CD4-positive, alpha-beta memory T cell (primary cell): ENCODE measurements around the gene HEATR5A. TPM values are rescaled to one million over a fixed set of nuclear protein-coding genes. Genes with fewer than 3 reads are reported as not detected.
"Not testable (repeated sequence)": the region's sequence is repeated elsewhere in the genome, so short reads cannot be mapped to it uniquely, and the experiment has no call there.

Experiments
- CTCF ChIA-PET: fragments of 350-600 bp; sonication (Branson Sonifier 250); formaldehyde crosslinking; loops from one replicate; lab custom pipeline; 2021; ENCODE audit warnings: inconsistent platforms; ENCODE audit not compliant: partially characterized antibody; lab: Charles Lee
- POLR2A ChIA-PET: fragments of 350-600 bp; sonication (Branson Sonifier 250); formaldehyde crosslinking; loops from one replicate; lab custom pipeline; 2021; ENCODE audit not compliant: partially characterized antibody; lab: Charles Lee
- DNase-seq, 5 donors: peaks; one replicate each; pipeline versions ENCODE4 v3.0.0 to v3.0.0-alpha.2; 2020 to 2022; ENCODE audit warnings: mixed read lengths in 1 of 5
- H3K27ac ChIP-seq: one replicate; pipeline ENCODE4 v1.7.0; 2013; ENCODE audit warnings: low read depth, low read length
- H3K27me3 ChIP-seq: 2 replicates; pipeline ENCODE4 v1.7.0; 2013; ENCODE audit warnings: mild to moderate bottlenecking, low read length, moderate library complexity; ENCODE audit not compliant: insufficient read depth
- H3K36me3 ChIP-seq: 2 replicates; pipeline ENCODE4 v1.7.0; 2013; ENCODE audit warnings: mild to moderate bottlenecking, low read length, moderate library complexity; ENCODE audit not compliant: insufficient read depth
- H3K4me1 ChIP-seq: 2 replicates; pipeline ENCODE4 v1.7.0; 2013; ENCODE audit warnings: mild to moderate bottlenecking, low read length, moderate library complexity; ENCODE audit not compliant: insufficient read depth
- H3K4me3 ChIP-seq, 2 donors: one replicate each; pipeline ENCODE4 v1.7.0; 2013; ENCODE audit warnings: low read length in 2 of 2, mild to moderate bottlenecking in 1 of 2
- H3K9me3 ChIP-seq, 2 donors: one replicate each; pipeline ENCODE4 v1.7.0; 2013; ENCODE audit warnings: low read length in 2 of 2, control low read depth in 1 of 2; ENCODE audit not compliant: control insufficient read depth in 1 of 2
- H3K27ac Mint-ChIP-seq, 7 donors: one replicate each; pipeline ENCODE4 v1.8.0; 2020 to 2021; ENCODE audit warnings: mixed read lengths in 7 of 7, mild to moderate bottlenecking in 6 of 7, inconsistent platforms in 3 of 7, moderate library complexity in 3 of 7
- H3K27me3 Mint-ChIP-seq, 2 donors: one replicate each; pipeline ENCODE4 v1.8.0; 2020 to 2021; ENCODE audit warnings: mixed read lengths in 2 of 2
- H3K36me3 Mint-ChIP-seq, 2 donors: one replicate each; pipeline ENCODE4 v1.8.0; 2020 to 2021; ENCODE audit warnings: mixed read lengths in 2 of 2, inconsistent platforms in 1 of 2, mild to moderate bottlenecking in 1 of 2
- H3K4me1 Mint-ChIP-seq, 4 donors: one replicate each; pipeline ENCODE4 v1.8.0; 2020 to 2021; ENCODE audit warnings: mixed read lengths in 4 of 4, mild to moderate bottlenecking in 1 of 4
- H3K4me3 Mint-ChIP-seq, 8 donors: one replicate each; pipeline ENCODE4 v1.8.0; 2020 to 2021; ENCODE audit warnings: mixed read lengths in 8 of 8, mild to moderate bottlenecking in 7 of 8, moderate library complexity in 6 of 8, inconsistent platforms in 3 of 8
- H3K9me3 Mint-ChIP-seq, 8 donors: one replicate each; pipeline ENCODE4 v1.8.0; 2020 to 2021; ENCODE audit warnings: mixed read lengths in 8 of 8, mild to moderate bottlenecking in 5 of 8, inconsistent platforms in 3 of 8, moderate library complexity in 1 of 8
- intact Hi-C: fragments of 100-400 bp; cut with micrococcal nuclease; formaldehyde crosslinking; loops from one replicate; pipeline ENCODE4 v1.15.1; 2023
- polyA plus RNA-seq, 2 donors: library from polyadenylated mRNA; unstranded; fragments of 300-500 nt; fragmentation: Illumina TruSeq; gene quantifications; one replicate each; pipeline ENCODE4 v1.2.3, GENCODE V29; 2021
- total RNA-seq, 2 experiments: library from RNA; stranded (reverse); gene quantifications; one replicate each; pipeline ENCODE4 v1.2.3, GENCODE V29; 2021

HEATR5A gene
- total RNA-seq, result 10 to 100 TPM; 15.1 to 16.4 TPM
- polyA plus RNA-seq, result 1 to 10 TPM; 5.4 to 9.1 TPM

DNA sequence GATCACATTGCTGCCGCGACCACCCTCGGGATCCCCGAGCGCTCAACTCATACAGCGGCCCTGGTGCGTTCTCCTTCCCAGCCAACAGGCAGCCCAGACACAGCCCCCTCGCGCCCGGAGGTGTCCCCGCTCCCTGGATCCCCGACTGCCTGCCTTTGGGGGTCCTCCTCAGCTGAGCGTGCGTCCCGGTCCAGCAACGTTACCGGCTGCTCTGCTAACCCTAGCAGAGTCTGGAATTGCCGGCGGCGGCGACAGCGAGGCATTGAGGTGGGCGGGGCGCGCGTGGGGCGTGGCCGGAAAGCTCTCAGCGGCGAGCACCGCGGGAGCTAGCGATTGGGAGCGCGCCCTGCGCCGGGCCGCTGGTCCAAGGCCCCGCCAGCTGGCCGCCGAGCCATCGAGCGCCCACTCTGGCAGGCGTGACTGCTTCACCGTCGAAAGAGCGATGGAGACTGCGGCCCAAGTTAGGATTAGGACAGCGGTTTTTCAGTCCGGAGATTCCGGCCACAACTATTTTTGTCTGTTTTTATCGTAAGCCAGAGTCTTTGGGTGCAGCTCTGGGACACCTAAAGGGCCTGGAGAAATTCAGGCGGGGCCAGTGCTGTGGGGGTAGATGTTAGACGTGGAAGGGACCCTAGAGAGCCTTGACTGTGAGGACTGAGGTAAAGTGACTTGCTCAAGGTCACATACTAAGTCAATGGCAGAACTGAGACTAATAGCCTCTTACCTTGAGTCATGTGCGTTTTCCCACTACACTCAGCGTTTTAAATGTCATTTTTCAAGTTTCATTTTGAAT lies at the start of gene HEATR5A:
Gene HEATR5A, minus strand, starts transcription at position 232 of the 793 bp plus-strand sequence. CDS start 17,575 bp downstream, outside the sequence.
- Histone ChIP-seq H3K36me3 (no peaks in the 10 kb centered on the region), H3K27ac (peak within 1 kb of the TSS; percentile 66), H3K9me3 (no peaks in the 10 kb centered on the region), H3K27me3 (no peaks in the 10 kb centered on the region), H3K4me3 (peak within 1 kb of the TSS; percentile 97 to 99), H3K4me1 (peaks cover 17% of the 10 kb centered on the region)
- CTCF ChIA-PET, result interaction anchor here (0.8 to 2.3 kb wide), 11 partner anchors 11 to 402 kb away, joined by 3 to 16 read pairs (median 3); partner anchors contain the start of genes DTD2 and HECTD1
- no peaks in the 10 kb centered on the region for H3K27me3 Mint-ChIP-seq
- no peaks in the 10 kb centered on the region for H3K9me3 Mint-ChIP-seq
- peak within 1 kb of the TSS; percentile 92 to 100 (median 98) for H3K4me3 Mint-ChIP-seq
- peak; percentile 90 to 92 (median 91) for DNase-seq
- H3K4me1 Mint-ChIP-seq, result peaks cover 11 to 36% (median 20%) of the 10 kb centered on the region in 4 donors
- H3K27ac Mint-ChIP-seq, result peak within 1 kb of the TSS; percentile 80 to 99 (median 96)
- POLR2A ChIA-PET, result interaction anchor here (0.6 to 4.2 kb wide), 16 partner anchors 11 to 798 kb away, joined by 3 to 50 read pairs (median 6); partner anchors contain the start of genes AP4S1, ARHGAP5, DTD2 and HECTD1
- intact Hi-C loops, result loop anchor here (1.0 kb wide), 9 partner anchors 37 to 861 kb away; partner anchors contain the start of genes AP4S1, ARHGAP5, DTD2 and G2E3
- H3K36me3 Mint-ChIP-seq, result peaks cover 0 to 2% of the 10 kb centered on the region in 2 donors

DNA sequence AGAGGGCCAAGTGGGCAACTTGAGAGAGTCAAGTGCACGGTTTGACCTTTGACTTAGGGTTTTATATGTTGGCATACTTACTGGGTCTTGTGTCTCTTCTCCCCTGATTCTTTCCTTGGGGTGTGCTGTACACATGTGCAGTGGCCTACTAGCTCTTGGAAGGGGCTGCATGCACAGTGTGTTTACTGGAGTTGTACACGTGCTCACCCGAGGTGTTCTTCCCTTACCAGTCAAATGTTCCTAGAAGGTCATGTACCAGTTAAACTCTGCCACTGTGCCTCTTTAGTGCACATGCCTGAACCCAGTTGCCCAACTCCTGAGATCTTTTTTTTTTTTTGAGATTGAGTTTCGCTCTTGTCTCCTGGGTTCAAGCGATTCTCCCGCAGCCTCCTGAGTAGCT lies 46.2 kb upstream of the HEATR5A start:
- ChIA-PET CTCF (no interaction called here), POLR2A (no interaction called here)
- no peak for DNase-seq
- Mint-ChIP-seq H3K9me3 (no peaks in the 10 kb centered on the region), H3K27ac (no peak overlapping the region), H3K4me3 (no peak overlapping the region), H3K27me3 (peaks cover 0 to 2% of the 10 kb centered on the region in 2 donors), H3K36me3 (no peaks in the 10 kb centered on the region), H3K4me1 (no peaks in the 10 kb centered on the region)
- Histone ChIP-seq H3K9me3 (no peaks in the 10 kb centered on the region), H3K4me3 (no peak overlapping the region), H3K27me3 (no peaks in the 10 kb centered on the region), H3K4me1 (no peaks in the 10 kb centered on the region), H3K27ac (no peak overlapping the region), H3K36me3 (no peaks in the 10 kb centered on the region)
- intact Hi-C loops, result no loop called here

DNA sequence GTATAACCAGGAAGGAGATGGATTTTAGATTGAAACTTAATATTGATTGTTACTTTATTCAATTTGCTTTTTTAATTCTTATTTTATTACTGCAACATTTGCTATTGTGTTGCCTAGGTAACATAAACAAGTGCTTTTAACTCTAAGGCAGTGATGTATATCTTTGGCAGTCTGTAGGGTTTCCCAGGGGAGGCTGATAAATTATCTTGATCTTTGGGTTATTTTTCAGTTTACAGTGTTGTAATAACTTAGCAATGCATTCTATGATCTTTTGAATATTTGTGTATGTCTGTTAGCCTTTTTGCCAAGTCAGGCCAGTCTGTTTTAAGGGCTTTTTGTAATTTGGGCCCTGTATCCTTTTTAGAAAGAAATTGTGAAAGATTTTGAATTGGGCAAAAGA lies 44.8 kb upstream of the HEATR5A start:
- CTCF ChIA-PET, result no interaction called here

DNA sequence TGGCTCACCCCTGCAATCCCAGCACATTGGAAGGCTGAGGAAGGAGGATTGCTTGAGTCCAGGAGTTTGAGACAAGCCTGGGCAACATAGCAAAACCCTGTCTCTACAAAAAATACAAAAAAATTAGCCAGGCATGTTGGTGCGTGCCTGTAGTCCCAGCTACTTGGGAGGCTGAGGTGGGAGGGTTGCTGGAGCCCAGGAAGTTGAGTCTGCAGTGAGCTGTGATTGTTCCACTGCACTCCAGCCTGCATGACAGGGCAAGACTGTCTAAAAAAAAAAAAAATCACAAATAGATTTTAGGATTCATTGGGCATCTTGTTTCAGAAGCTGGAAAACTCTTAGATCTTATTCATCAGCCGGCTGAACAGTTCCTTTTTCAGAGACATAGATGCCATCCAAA lies 42.1 kb upstream of the HEATR5A start:
- peaks cover 7 to 12% (median 11%) of the 10 kb centered on the region in 4 donors for H3K4me1 Mint-ChIP-seq
- ChIA-PET POLR2A (interaction anchor here (1.3 kb wide), 1 partner anchor 42 kb away, joined by 3 read pairs; the partner anchor contains the start of gene HEATR5A), CTCF (interaction anchor here (0.9 to 1.0 kb wide), 2 partner anchors 10 to 43 kb away, joined by 3 read pairs; no protein-coding TSS in a partner anchor)
- H3K27me3 ChIP-seq, H3K27me3 Mint-ChIP-seq, H3K9me3 Mint-ChIP-seq, H3K27ac Mint-ChIP-seq, H3K27ac ChIP-seq, DNase-seq, H3K9me3 ChIP-seq, intact Hi-C loops, H3K4me3 Mint-ChIP-seq, H3K4me3 ChIP-seq, H3K36me3 Mint-ChIP-seq, H3K36me3 ChIP-seq: not testable (repeated sequence)
- peaks cover 13% of the 10 kb centered on the region for H3K4me1 ChIP-seq

More for the DNA sequence above, 44.8 kb upstream of the HEATR5A start:
- Histone ChIP-seq H3K4me3 (no peak overlapping the region), H3K27me3 (no peaks in the 10 kb centered on the region), H3K9me3 (no peaks in the 10 kb centered on the region), H3K4me1 (no peaks in the 10 kb centered on the region), H3K36me3 (no peaks in the 10 kb centered on the region), H3K27ac (no peak overlapping the region)
- no peak overlapping the region for H3K4me3 Mint-ChIP-seq
- peak overlapping the region in 1 of 7 donors; percentile 15 for H3K27ac Mint-ChIP-seq
- intact Hi-C loops, result no loop called here
- H3K9me3 Mint-ChIP-seq, result no peaks in the 10 kb centered on the region
- no peak for DNase-seq
- H3K36me3 Mint-ChIP-seq, result no peaks in the 10 kb centered on the region
- H3K27me3 Mint-ChIP-seq, result peaks cover 0 to 3% of the 10 kb centered on the region in 2 donors
- H3K4me1 Mint-ChIP-seq, result no peaks in the 10 kb centered on the region
- POLR2A ChIA-PET, result no interaction called here

DNA sequence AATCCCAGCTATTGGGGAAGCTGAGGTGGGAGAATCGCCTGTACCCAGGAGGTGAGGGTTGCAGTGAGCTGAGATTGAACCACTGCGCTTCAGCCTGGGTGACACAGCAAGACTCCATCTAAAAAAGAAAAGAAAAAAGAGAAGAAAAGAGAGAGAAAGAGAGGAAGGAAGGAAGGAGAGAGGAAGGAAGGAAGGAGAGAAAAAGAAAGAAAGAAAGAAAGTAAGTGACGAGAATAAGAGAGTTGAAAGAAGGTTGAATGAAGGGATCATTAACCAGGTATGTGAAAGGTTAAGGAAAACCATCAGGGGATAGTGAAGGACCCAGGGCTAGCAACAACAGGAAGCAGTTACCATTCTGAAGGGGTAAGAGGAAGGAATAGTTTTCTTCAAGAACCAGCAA lies 41.2 kb upstream of the HEATR5A start:
- no peak overlapping the region for H3K27ac ChIP-seq
- ChIA-PET CTCF (interaction anchor here (0.9 to 1.0 kb wide), 2 partner anchors 9 to 42 kb away, joined by 3 read pairs; no protein-coding TSS in a partner anchor), POLR2A (no interaction called here)
- no peaks in the 10 kb centered on the region for H3K9me3 ChIP-seq
- no peaks in the 10 kb centered on the region for H3K36me3 ChIP-seq
- no peaks in the 10 kb centered on the region for H3K27me3 ChIP-seq
- no peak overlapping the region for H3K27ac Mint-ChIP-seq
- no peak overlapping the region for H3K4me3 ChIP-seq
- DNase-seq, result no peak
- peaks cover 0 to 2% (median 0%) of the 10 kb centered on the region in 8 donors for H3K9me3 Mint-ChIP-seq
- H3K4me1 ChIP-seq, result peaks cover 13% of the 10 kb centered on the region
- intact Hi-C loops, result no loop called here
- H3K4me3 Mint-ChIP-seq, result no peak overlapping the region
- H3K36me3 Mint-ChIP-seq, result peaks cover 0 to 6% of the 10 kb centered on the region in 2 donors
- peaks cover 0 to 3% of the 10 kb centered on the region in 2 donors for H3K27me3 Mint-ChIP-seq
- H3K4me1 Mint-ChIP-seq, result peaks cover 7 to 21% (median 15%) of the 10 kb centered on the region in 4 donors

DNA sequence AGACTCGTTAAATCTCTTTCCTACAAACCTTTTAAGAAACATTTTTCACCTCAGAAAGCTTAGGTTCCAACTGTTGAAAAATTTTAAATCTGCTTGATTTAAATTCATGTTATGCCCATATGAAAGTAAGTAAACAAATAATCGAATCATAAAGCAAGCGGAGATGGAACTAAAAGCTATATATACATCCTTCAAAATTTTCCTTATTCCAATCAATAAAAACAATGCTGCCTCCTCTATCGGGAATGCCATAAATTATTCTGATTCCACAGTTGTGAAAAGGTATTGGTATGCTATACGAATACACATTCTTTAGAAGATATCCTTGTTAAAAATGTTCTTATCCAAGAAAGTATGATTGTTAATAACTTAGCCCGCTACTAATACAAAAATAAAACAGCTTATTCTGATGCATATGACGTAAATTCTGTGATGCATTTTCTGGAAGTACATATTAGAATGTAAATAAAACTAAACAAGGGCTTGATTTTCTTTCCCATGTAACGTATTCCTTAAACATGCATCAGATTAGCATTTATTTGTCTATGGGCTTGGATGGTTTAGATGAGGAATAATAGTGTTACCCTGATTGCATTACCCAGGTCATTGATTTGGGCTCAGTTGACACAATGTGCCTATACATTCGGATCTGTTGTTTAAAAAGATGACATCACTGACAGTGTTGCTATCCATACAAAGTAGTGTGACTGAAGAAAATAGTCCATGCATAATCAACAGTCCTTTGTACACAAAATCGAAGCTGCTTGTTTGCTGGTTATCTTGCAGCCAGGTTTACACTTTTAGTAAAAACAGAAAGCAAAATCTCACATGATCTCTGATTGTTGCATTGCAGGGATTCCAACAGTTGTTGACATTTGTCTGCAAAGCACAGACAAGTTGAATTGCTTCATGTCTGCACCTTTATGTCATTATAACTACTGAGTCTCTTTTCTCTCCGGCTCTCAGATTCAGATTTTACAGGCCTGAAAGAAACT lies 37.6 kb upstream of the HEATR5A start:
- intact Hi-C loops, result loop anchor here (1.0 to 5.0 kb wide), 6 partner anchors 38 to 794 kb away; partner anchors contain the start of genes HEATR5A, HECTD1, NUBPL and RNU6-8

More for the DNA sequence above, 37.6 kb upstream of the HEATR5A start:
- Histone ChIP-seq H3K36me3 (no peaks in the 10 kb centered on the region), H3K27me3 (no peaks in the 10 kb centered on the region), H3K4me1 (peaks cover 13% of the 10 kb centered on the region), H3K27ac (peak overlapping the region; percentile 89), H3K9me3 (no peaks in the 10 kb centered on the region), H3K4me3 (peak overlapping the region in 1 of 2 donors; percentile 69)
- Mint-ChIP-seq H3K4me3 (peak overlapping the region; percentile 96 to 99 (median 97)), H3K27ac (peak overlapping the region; percentile 86 to 98 (median 97)), H3K4me1 (peaks cover 13 to 34% (median 26%) of the 10 kb centered on the region in 4 donors), H3K9me3 (peaks cover 0 to 2% (median 0%) of the 10 kb centered on the region in 8 donors), H3K27me3 (peaks cover 0 to 3% of the 10 kb centered on the region in 2 donors), H3K36me3 (peaks cover 0 to 9% of the 10 kb centered on the region in 2 donors)
- no peak for DNase-seq
- ChIA-PET POLR2A (interaction anchor here (0.8 to 3.4 kb wide), 11 partner anchors 9 to 899 kb away, joined by 3 to 50 read pairs (median 3); partner anchors contain the start of genes G2E3, HEATR5A and HECTD1), CTCF (interaction anchor here (0.6 to 2.8 kb wide), 7 partner anchors 10 to 797 kb away, joined by 3 to 16 read pairs (median 4); partner anchors contain the start of gene HEATR5A)
